HG02840 (cell line): ENCODE measurements around the gene COL4A1.

Source experiments
- ATAC-seq: cut with Tn5 transposase; IDR thresholded peaks from one replicate; pipeline ENCODE4 v1.9.1; 2021; ENCODE audit warnings: mild to moderate bottlenecking, moderate library complexity, moderate number of reproducible peaks; ENCODE audit not compliant: unreplicated experiment, low FRiP score

The COL4A1 gene

DNA sequence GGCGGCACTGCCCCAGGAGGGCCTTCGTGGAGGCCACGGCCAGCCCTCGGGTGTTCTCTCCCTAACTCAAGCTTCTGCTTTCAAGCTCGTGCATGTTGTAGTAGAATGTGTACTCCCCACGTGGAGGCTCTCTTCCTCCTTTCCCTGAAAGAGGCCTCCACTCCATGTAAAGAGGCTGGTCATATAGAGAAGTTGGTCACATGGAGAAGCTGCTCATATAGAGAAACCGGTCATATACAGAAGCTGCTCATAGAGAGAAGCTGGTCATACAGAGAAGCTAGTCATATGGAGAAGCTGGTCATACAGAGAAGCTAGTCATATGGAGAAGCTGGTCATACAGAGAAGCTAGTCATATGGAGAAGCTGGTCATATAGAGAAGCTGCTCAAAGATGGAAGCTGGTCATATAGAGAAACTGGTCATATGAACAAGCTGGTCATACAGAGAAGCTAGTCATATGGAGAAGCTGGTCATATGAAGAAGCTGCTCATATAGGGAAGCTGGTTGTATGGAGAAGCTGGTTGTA, 152.5 kb downstream of the COL4A1 start:
- no peak for ATAC-seq

DNA sequence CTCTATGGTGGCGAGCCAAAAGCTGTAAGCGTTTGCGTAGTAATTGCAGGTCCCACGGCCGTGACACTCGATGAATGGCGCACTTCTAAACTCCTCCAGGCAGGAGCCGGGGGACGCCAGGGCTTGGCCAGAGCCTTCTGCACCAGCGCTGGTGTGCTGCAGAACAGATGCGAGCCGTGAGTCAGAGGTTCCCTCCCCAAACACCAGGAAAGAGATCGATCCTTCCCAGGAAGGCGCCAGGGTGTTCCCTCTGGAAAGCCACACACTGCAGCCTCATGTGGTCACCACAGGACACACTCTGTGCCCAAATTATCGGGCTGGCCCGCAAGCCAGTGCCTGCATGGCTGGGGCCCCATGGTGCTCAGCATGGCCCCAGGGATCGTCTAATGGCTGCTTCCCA, 154.6 kb downstream of the COL4A1 start:
- ATAC-seq: no peak

DNA sequence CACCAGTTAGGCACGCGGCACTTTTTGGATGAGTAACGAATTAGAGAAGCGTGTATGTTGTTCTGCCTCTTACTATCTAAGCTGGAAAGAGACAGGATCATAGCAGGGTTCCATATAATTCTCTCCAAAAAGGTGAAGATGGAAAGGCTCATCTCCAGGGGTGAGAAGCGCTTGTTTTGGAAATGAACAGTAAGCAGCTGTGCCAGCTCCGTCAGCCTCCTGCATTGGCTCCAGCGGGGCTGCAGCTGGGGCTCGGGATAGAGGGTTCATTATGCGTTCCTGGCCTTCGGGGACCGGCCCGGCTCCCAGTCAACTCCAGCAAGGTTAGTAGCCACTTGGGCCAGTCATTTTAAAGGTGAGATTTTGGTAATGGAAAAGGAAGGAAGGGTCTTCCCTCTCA, 155.5 kb downstream of the COL4A1 start:
- no peak for ATAC-seq

DNA sequence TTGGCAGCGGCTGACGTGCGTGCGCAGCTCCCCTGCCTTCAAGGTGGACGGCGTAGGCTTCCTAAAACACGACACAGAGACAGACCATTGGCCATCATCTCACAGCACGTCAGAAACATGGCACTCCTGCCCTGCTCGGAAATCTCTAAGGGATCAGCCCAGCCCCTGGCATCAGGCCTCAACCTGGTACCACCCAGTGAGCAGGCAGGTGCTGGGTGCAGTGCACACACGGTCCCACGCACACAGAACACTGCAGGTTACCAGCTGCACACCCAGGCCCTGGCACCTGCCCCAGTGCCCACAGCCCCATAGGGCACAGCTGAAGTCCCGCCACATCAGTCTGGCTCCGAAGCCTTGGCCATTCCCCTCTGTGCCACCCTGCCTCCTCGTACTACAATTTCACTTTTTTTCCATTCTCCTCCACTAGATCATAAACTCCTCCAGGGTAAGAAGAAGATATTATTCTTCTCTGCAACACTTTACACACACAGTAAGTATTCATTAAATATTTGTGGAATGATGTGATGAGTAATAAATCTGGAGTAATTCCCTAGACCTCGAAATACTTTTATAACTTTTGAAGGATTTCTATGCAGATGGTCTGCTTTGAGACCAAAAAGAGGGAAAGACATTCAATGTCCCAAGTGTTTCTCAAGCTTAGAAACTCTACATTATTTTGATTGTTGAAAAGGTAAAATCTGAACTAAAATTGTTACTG, 156.4 kb downstream of the COL4A1 start:
- ATAC-seq: no peak

DNA sequence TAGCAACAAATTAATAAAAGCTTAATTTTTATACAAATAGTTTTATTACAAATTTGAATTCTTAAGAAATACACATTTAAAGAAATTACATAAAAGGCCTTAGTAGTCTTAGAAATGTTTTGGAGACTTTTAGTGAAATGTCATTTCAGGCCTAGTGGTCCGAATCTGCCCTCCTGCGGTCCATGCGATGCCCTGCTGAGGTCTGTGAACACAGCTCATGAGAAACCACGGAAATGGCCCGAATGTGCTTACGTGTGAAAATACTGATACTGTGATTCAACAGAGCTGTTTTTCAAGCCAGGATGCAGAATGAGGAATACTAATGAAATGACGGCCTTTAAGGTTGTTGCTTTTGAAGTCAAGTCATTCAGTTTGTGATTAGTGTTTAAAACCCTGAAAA, 157.9 kb downstream of the COL4A1 start:
- ATAC-seq: no peak

DNA sequence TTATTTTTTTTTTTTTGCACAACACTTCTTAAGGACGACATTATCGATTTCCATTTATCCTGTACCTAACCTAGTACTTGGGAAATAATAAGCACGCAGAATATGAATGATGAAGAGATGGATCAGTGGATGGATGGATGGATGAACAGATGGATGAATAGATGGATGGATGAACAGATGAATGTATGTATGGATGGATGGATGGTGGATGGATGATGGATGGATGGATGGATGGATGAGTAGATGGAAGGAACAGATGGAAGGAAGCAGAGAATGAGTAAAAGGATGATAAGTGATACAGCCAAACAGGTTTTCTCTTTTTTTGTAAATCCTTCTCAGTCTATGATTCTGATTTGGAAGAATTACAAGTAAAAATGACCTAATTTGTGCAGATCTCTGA, 166.9 kb downstream of the COL4A1 start:
- no peak for ATAC-seq

DNA sequence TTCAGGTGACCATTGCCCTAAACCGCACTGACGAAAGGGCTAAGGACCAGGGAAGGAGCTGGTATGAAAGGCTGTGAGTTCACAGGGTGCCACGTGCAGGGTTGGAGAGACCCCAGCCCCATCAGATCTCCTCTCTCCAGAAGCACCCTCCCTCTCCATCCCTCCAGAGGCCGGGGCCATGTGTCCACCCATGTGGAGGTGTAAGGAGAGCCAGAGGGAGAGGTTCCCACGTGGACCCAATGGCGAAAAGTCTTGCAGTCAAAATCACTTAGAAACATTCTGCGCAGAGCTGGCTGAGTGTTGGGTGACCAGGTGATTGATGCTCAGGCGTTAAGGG, 168.3 kb downstream of the COL4A1 start:
- no peak for ATAC-seq

DNA sequence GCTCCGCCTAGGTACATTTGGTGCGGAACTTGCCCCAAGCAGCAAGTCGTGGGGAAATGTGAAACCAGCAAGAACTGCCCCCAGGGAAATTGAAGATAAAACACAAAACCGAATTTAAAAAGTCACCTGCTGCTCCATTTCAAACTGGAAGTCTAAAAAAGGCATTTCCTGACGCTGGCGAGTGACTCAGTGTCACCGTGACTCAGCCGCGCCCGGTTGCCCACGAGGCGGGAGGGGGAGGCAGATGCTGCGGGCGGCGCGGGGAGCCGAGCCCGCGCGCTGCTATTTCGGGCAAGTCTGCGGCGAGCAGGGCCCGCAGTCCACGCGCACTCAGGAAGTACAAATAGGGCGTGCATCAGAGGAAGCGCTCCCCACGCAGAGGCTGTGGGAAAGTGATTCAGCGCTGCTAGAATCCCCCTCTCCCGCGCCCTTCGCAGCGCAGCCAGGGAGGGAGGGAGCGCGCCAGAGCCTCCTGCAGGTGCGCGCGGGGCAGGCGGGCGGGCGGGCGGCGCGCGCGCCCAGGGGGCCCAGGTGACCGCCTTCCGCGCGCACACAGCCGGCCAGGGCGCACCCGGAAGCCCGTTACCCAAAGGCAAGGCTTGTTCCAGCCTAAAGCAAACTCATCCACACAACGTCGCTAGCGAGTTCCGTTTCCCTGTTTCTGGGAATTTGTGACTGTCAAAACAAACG, 168.8 kb downstream of the COL4A1 start:
- ATAC-seq: peak; percentile 47

DNA sequence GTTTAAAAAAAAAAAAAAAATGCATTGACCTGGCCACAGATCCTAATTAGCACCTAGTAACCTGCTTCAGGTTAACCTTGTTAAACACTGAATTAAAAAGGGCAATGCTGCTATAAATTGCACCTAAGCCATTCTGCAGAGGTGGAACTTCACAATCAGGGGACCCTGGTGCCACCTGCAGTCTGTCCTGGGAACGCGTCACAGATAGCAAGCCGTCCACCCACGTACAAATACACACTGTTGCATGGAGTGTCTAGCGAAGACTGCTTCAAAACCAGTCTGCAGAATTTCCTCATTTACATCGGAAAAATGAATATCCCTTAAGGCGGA, 169.3 kb downstream of the COL4A1 start:
- ATAC-seq: peak; percentile 69

DNA sequence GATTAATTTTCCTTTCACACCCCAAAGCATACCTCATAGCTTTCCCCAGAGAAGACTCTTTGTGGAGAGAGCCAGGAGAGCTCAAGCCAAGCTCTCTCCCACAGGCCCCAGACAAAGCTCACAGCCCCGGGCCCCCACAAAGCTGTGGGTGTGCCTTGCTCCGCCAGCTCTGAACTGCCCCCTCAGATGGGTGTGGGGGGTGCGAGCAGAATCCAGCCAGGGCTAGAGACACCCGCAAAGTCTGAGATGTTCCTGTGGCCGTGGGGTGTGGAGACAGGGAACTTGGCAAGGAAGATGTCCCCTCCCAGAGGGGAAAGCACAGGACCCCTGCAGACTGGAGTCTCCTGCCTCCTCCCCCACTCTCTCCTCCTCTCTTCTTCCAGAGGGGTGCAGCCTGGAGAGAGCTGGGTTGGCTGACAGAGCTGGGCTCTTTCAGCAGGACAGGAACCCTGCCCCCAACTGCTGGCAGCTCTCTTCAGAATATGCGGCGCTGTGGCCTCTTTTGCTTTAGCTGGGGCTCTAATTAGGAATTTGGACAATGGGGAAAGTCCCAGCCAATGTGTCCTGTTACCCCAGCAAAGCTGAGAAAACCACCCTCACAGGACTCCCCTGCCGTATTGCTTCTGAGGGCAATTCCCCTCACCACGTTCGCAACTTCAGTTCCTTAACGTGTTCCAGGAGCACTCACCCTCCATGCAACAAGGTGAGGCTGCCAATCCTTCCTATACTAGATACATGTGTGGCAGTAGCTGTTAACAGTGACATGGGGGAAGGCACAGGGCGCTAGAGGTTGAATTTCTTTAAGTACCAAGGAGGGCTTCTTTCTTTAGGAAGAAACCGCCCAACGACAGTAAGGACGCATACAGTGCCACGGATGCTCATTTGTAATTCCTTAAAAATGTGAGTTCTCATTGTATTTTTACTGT, 170.0 kb downstream of the COL4A1 start:
- no peak for ATAC-seq

DNA sequence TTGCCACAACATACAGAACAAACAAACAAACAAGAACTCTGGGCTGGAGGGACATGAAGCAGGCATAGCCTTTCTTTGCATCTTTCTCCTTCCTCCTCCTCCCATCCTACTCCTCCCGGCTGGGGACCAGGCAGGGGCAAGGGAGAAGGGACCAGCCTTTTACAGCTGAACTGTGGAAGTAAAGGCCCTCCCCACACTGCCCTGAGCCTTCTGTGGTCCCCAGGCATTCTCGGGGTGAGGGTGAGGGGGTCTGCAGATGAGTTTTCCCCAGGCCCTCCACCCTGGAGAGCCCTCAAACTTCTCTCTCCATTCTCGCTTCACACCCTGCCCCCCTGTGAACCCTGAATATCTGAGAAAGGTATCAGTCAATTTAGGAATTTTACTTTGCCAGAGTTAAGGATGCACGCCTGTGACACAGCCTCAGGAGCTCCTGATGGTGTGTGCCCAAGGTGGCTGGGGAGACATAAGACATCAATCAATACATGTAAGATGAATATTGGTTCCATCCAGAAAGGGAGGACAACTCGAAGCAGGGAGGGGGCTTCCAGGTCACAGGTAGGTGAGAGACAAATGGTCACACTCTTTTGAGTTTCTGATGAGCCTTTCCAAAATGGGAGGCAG, 170.9 kb downstream of the COL4A1 start:
- no peak for ATAC-seq

DNA sequence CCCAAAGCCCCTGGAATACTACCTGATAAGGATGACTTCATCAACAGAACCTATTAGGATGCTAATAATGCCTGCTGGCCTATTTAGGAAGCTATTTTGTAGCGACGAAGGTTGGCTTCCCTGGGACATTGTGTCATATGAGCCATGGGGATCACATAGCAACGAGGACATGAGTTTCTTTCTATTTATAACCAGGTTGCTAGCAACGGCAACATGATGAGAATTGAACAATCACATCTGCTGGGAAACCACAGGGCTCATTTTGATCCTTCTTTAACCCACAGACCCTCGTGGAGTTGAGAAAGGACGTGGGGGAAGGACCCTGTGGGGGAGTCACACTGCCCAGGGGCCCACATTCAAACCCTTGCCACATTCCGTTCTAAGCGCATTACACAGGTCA, 172.2 kb downstream of the COL4A1 start:
- ATAC-seq: no peak

DNA sequence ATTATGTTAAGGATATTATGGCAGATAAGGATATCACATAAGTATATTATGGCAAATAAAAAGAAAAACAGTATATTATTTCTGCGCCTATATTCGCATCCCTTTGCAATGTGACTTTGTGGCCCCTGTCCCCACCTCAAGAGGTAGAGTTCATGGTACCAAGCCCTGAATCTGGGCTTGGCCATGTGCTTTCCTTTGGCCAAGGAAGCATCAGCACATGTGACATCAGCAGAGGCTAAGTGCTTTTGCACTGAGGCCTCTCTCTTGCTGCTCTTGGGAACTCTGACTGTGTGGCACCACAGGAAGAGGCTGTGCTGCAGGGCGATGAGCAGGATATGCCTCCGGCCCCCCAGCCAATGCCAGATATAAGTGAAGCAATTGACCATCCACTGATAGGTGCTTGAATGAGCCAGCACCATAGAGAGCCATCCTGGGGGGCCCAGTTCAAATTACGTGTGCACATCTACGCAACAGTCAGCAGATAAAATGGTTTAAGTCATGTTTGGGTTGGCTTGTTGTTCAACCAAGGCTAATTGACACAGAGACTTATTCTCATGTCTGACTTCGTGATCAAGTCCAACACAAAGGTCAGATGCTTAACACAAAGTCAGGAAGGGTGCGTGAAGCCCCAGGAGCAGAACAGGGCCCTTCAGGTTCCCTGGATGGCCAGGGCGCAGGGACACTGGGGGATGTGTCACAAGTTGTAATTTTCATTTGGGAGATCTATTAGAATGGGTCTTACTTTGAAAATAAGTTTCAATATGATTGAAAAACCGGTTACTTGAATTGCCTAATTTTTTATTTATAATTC, 173.3 kb downstream of the COL4A1 start:
- ATAC-seq: no peak

DNA sequence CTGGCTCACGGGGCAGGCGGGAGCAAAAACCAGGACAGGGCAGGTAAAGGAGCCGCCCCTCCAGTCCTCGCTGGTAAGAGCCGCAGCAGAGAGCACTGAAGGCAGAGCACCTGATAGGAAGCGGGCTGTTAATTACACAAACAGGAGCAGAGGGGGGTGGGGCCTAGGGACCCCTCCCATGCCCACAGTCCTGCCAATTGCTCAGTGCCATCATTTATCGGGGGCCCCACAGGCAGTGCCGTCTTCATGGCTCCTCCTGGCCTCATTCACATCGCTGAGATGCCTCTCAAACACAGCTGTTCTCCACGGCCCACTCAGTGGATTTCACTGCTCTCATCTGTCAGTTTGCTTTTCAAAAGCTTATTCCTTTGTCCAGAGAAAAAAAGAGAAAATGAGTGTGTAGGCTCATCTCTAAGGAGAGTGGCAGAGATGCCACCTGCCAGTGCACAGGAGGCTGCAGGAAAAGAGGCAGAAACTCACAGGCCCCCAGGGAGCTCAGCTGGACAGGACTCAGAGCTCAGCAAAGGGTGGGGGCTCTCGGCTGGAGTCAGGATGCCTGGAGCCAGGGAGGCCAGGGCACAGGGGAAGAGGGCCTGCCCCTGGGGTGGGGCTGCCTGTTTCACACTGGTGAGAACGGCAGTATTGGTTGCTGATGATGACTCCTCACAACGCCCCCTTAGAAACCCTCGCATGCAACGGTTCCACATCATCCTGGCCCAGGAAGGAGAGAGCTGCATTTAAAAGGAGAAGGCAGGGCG, 174.6 kb downstream of the COL4A1 start:
- ATAC-seq: no peak

DNA sequence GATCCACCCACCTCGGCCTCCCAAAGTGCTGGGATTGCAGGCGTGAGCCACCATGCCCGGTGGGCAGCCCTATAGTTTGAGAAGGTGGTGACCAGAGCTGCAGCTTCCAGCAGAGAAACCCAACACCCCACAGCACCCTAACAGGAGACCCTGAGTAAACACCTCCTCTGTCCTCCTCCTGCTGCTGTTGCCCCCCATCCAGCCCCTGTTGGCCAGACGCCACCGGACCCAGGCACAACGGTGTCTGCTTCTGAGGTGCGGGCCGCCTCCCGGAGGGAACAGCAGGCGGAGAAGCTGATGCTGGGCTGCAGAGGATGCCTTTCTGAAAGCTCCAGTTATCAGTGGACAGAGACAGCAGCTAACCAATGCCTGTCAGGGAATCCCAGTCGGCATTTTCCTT, 175.5 kb downstream of the COL4A1 start:
- ATAC-seq: no peak

DNA sequence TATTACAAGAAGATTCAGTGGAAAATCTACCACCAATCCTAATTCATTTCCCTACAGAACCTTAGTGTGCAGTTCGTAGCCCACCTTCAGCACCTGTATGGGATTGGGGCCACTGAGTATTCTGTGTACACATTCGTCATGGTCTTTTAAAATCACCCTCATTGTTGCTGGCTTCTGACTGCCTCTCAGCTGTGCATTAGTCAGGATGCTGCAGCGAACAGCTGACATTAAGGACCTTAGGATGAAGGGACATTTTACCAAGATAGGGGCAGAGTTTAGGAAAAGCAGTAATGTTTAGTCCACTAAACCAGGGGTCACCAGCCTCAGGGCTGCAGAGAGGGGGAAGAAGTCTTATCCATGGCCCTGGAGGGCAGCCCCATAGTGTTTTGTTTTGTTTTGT, 176.5 kb downstream of the COL4A1 start:
- no peak for ATAC-seq

DNA sequence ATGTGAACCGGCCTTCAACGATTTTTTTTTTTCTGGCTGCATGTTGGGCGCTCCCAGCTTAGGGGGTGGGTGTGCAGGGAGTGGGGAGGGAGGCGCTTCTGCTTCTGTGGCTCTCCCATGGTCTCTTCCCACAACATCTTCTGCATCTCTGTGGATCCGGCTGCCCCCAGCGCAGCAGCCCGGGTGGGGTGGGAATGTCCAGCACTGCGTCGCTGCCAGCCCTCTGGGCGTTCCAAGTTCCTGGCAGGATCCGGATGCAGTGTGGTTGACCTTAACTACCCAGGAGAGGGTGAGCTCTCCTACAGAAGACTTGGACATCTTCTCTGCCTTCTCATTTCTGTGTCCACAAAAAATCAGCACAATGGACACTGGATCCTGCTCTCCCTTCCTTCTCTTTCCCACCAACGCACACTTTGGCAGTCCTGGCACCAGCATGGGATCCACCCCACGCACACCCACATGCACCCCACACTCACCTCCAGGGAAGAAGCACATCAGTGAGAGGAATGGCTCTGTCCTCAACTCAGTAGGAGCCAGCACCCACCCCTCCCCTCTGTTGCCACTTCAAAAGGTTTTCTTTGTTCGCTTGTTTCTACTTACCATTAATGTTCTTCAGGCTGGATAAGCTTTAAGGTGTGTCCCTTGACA, 177.3 kb downstream of the COL4A1 start:
- no peak for ATAC-seq

DNA sequence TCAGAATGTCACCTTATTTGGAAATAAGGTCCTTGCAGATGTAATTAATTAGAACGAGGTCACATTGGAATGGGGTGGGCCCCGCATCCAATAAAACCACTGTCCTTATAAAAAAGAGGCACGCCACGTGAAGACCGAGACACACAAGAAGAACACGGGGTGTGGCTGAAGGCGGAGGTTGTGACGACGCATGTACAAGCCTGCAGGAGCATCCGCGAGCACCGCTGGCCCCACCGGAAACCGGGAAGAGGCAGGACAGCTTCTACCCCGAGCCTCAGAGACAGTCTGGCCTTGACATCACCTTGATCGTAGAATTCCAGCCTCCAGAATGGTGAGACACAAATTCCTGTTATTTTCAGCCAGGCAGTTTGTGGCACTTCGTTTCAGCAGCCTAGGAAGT, 177.9 kb downstream of the COL4A1 start:
- ATAC-seq: no peak

DNA sequence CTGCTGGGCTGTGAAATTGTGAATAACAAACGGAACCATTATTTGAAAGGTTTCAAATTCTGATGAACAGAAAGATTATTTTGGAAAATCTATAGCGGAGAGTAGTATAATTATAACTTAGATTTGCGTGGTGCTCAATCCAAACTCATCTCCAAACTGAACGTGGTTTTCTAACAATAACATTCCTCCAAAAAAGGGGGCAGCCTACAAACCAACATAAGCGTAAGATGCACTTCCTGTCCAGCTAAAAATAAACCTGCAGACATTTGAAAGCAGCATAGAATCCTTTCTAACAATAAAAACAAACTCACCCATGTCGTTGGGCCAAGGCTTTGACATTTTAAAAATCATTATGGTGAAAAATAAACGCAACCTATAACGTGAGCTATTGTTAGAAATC, 178.4 kb downstream of the COL4A1 start:
- ATAC-seq: no peak
